Activated CD4-positive, alpha-beta T cell treated with anti-CD3 and anti-CD28 coated beads, Interleukin-10, Interleukin-2, amounts not matched to agents 100 ng/mL and 50 ng/mL, durations not matched to agents 16 hours and 8 hours (primary cell): ENCODE results near the gene FLACC1.

ENCODE experiments used
- DNase-seq: peaks from one replicate; pipeline ENCODE4 v3.0.0-alpha.2; 2020

FLACC1 gene

GRCh38 chr2:201275069-201275468, 82.1 kb downstream of the FLACC1 start:
- DNase-seq: no peak

GRCh38 chr2:201273330-201273983, 83.7 kb downstream of the FLACC1 start:
- DNase-seq: no peak

- DNase-seq: no peak
Observed at GRCh38 chr2:201271917-201272316, 85.2 kb downstream of the FLACC1 start.

- no peak for DNase-seq
Observed at GRCh38 chr2:201270293-201271001, 86.7 kb downstream of the FLACC1 start.

GRCh38 chr2:201269764-201270163, 87.4 kb downstream of the FLACC1 start:
- no peak for DNase-seq

- no peak for DNase-seq
Observed at GRCh38 chr2:201267278-201268030, 89.7 kb downstream of the FLACC1 start.

GRCh38 chr2:201266629-201267028, 90.5 kb downstream of the FLACC1 start:
- DNase-seq: no peak

- no peak for DNase-seq
Observed at GRCh38 chr2:201264472-201265173, 92.5 kb downstream of the FLACC1 start.

GRCh38 chr2:201263779-201264178, 93.4 kb downstream of the FLACC1 start:
- DNase-seq: peak; percentile 55

- DNase-seq: peak; percentile 90
Observed at GRCh38 chr2:201262718-201263117, 94.4 kb downstream of the FLACC1 start.

GRCh38 chr2:201261906-201262305, 95.2 kb downstream of the FLACC1 start:
- no peak for DNase-seq

GRCh38 chr2:201261471-201261870, 95.7 kb downstream of the FLACC1 start:
- peak; percentile 88 for DNase-seq

- peak; percentile 90 for DNase-seq
Observed at GRCh38 chr2:201260302-201260800, 96.8 kb downstream of the FLACC1 start, which contains the start of gene CASP8. CASP8 (plus strand) TSS chr2:201260536; CDS start chr2:201266487, 5,951 bp downstream.

- DNase-seq: no peak
Observed at GRCh38 chr2:201258666-201259615, 98.2 kb downstream of the FLACC1 start.

- DNase-seq: peak; percentile 99
Observed at GRCh38 chr2:201257956-201258665, 99.0 kb downstream of the FLACC1 start.

GRCh38 chr2:201257381-201257955, 99.7 kb downstream of the FLACC1 start:
- peak; percentile 70 for DNase-seq

GRCh38 chr2:201256082-201256481, 101.1 kb downstream of the FLACC1 start:
- no peak for DNase-seq

- DNase-seq: no peak
Observed at GRCh38 chr2:201255408-201256033, 101.6 kb downstream of the FLACC1 start.

GRCh38 chr2:201254081-201254730, 102.9 kb downstream of the FLACC1 start:
- peak; percentile 64 for DNase-seq

- no peak for DNase-seq
Observed at GRCh38 chr2:201250741-201251140, 106.4 kb downstream of the FLACC1 start.
